GM21786 (cell line): Measurements from ENCODE around the gene CFAP299.
A peak's percentile ranks its signal among the peaks of the same experiment; 100 is the strongest.

Experiments
- ATAC-seq: cut with Tn5 transposase; IDR thresholded peaks from one replicate; pipeline ENCODE4 v1.9.1; 2021; ENCODE audit not compliant: unreplicated experiment

CFAP299 gene

DNA sequence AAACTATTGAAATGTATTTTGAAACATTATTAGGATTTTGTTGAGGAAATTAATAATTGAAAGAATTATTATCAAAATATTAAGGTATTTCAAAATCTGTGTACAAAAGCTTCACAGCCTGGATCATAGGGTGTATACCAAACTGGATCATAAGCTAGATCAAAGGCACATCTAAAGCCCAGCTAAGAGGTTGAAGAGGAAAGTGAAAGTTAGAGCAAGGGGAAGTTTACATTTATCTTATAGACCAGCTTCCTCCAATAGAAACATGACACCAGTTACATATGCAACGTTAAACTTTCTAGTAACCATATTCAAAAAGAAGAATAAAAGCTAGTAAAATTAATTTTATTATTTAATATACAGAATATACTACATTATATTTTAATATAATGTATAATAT is 467.8 kb downstream of the CFAP299 start:
- ATAC-seq, result peak; percentile 47

DNA sequence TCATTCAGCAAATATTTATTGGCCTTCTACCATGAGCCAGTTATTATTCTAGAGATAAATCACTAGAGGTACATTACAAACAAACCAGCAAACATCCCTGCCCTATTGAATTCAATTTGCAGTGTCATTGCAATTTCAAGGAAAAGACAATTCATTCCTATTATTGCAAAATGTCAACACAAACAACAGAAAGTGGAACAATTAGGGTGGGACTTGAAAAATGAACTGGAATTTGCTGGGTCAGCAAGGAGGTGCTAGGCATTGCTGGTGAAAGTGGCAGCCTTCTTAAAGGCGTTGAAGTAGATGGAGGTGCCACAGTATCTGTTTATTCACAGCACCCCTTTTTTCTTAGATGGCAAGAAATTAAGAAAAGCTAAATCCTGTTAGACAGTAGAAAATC is 470.9 kb downstream of the CFAP299 start:
- ATAC-seq, result no peak

DNA sequence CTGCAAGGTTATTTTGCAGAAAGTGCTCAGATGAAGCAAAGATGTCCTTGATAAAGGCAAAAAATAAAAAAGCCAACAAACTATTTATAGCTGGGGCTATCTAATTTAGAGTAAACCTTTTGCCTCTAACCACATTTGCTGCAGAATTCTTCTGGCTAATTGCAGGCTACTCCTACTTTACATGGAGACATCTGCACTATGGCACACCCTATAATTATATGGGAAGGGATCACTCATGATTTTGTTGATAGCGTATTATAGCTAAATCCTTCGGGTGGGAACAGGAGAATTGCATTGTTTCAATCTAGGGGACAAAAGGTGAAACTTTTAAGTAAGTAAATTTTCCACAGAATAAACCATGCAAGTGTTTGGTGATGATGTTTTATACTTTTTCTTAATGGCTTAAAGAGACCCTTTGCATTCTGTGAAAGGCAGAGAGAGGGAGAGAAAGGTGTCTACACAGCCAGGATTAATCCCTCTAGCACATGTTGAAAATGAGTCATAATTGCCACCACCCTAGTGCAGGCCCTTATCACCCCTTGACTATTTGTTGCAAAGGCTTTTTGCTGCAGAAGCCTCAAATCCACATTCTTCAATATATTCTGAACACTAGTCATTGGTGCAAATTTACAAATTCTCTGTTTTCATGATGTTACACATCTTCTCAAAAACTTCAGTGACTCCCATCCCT is 473.7 kb downstream of the CFAP299 start:
- ATAC-seq, result no peak

DNA sequence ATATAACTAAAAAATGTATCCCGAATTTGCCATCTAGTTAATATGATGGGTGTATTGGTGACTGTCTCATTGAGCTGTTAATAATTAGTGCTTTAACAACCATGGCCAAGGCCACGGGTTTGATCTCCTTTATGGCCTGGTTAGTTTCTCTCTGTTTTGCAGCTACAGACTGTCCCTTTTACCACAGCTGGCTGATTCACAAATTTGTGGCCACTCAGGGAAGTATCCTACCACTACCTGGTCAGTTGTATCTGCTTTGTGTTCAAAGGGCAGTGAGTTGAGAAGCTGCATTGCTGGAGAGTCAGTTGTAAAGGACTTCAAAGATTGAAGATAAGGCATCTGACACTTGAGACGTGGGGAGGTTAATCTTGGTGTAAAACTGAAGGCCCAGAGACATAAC is 475.9 kb downstream of the CFAP299 start:
- no peak for ATAC-seq

DNA sequence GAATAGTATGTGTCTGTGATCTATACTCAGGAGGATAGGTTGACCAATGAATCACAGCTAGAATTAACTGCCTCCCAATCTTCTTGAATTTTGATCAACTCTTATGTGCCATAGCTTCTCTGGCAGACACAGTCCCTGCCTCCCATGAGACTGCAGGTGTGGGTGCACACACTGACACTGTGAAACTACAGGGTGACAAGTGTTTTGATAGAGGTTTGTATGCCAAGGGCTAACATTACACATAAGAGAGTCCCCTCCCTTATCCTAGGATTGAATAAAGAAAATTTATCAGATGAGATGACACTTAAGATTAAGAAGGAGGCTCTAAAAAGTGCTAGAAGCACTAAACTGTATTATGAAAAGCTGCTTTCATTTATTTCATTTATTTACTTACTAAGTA is 476.6 kb downstream of the CFAP299 start:
- ATAC-seq, result no peak

DNA sequence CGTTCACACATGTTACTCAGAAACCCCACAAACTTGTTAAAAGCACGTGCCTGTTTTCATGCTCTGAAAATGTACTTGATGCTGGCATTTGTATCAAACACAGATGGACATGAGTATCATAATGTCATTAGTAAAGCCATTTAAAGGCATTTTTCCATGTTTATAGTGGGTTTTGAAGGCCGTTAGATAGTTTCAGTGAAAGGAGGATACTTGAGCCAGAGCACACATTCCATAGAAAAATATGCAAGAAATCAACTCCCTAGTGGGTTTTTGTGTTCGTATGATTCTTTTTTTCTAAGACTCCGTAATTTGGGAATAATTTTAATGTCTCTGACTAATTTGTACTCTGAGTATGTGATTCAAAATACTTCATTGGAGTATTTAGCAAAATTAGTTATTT is 478.7 kb downstream of the CFAP299 start:
- no peak for ATAC-seq

DNA sequence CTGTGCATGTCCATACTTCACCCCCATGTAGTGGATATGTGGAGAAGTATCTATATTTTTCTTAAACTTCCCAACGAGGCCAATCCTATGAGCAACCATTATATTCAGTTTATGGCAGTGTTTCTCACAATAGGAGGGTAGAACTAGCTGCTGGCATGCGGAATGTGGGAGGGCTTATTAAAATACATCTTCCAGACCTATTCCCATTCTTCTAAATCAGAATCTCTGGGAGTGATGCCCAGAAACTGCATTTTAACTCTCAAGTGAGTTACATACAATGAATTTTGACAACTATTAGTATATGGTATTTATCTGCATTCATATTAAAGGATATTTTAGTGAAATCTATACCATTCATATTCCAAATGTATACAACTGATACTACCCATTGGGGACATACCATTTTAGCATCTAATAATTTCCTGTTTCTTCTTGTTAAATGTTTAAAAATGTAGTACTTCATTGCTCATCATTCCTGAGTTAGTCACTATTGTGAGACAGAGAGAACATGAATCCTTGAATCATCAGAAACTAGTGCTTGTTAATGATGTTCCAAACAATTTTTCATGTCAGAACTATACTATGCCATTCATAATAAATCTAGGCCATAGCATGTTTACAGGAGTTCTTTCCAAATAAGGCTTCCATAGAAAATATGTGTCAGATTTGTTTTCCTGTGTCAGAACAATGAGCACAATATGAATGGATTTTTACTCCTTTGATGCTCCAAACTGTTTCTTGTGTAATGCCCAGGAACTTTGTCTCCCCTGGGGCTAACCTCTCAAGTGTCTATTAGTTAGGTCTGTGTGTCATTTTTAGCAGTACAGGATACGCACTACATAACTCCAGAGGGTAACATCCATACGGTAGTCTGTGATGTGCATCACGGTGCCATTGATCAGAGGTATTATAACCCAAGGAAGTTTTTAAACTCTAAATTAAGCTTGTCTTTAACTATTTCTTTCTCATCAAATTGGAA is 496.1 kb downstream of the CFAP299 start:
- ATAC-seq, result no peak

DNA sequence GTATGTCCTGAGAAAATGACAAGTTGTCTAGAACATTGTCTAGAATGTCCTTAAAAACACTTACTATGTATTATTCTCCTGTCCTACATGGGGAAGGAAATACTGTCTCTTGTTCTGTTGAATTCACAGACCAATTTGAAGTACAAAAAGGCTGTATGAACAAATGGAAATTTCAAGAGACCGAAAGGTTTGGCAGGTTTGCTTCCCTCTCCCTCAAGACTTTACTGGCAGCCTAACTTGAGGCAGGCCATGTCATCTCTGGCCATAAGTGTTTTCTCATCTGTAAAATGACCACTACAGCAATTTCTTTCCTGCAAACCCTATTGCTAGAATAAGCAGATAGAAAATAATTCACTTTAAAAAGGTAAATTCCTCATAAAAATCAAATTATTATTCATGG is 503.8 kb downstream of the CFAP299 start:
- no peak for ATAC-seq

DNA sequence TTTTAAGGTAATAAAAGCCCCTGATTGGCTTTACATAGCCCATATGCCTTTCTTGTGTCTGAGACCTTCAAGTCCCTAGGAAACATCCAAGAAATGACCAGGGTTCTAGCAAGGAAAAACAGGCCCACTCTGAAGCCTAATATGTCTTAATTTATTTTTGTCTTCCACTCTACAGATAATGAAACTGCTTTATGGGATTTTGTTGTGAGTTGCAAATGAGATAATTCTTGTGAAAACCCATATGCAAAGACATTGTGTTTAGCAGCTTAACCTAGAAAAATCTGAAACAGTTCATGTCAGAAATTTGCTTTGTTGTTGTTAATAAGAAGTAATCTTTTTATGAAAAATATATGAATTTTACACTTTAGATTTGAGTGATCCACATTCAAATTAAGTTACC is 504.3 kb downstream of the CFAP299 start:
- no peak for ATAC-seq

DNA sequence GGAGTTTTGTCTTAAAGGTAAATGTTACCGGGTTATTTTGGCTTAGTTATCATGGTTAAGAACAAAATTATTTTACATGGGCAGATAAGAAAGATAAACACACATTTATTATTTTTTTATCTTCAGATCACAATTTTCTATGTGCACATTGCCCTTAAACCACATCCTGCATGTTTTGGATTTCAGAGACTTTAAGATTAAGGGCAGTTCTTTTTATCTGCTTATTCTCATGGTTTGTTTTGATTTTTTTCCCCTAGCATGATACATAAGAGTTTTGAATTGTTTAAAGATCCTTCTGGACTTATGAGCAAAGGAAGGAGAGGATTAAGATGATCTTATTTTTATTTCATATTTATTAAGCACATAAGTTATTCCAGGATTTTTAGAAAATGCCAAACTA is 504.9 kb downstream of the CFAP299 start:
- no peak for ATAC-seq

DNA sequence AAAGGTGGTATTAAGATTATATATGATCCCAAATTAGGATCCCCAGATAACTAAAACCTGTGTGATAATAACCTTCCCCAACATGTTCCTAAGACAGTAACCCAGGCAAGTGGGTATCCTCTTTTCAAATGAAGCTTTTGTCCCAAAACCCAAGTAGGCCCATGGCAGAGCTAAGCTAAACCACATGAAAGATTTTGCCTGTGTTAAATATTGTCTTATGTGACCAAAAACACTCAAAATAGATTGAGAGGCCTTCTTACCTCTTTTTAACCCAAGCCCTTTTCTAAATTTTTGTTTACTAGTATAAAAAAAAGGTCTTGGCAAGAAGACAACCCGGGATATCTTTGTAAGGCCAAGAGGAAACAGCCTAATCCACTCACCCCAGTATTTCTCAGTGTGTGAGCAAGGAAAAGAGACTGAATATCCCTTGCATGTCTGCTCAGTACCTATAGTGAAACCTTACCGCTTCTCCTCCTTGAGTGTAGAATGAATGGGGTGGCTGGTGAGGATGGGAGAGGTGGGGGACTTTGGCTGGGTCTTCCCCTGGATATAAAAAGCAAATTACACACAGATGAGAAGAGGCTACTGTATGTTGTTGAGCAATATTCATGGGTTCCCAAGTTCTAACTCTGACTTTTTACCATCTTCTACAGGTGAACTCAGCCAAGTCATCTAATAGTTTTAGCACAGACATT is 506.2 kb downstream of the CFAP299 start:
- no peak for ATAC-seq

DNA sequence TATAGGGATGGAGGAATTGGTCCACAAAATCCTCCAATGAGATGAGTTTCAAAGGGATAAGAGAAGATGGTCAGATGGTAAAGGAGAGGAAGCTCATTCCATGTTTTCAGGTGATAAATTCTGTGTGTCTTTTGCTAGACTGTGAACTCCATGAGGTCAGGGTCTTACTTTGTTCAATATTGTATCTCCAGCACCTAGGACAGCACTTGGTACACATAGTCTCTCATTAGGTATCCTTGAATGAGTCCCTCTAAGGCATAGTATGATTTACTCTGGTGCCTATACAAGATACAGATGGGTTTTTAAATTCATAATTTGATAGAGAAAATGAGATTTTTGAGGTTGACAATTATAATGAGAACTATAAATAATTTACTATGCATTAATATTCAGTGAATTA is 510.7 kb downstream of the CFAP299 start:
- ATAC-seq, result no peak

DNA sequence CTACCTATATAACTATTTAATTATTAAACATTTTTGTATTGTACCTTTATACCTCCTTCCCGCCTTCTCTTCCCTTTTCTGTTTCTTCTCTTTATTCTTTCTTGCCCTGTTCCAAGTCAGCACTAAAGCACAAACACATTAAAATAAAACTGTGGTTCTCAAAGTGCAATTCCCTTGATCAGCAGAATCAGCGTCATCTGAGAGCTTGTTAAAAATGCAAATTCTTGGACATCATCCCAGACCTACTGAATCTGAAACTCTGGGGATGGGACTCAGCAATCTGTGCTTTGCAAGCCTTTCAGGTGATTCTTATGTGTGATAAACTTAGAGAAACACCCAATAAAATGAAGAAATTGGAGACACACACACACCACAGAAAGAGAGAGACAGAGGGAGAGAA is 516.5 kb downstream of the CFAP299 start:
- ATAC-seq, result no peak

DNA sequence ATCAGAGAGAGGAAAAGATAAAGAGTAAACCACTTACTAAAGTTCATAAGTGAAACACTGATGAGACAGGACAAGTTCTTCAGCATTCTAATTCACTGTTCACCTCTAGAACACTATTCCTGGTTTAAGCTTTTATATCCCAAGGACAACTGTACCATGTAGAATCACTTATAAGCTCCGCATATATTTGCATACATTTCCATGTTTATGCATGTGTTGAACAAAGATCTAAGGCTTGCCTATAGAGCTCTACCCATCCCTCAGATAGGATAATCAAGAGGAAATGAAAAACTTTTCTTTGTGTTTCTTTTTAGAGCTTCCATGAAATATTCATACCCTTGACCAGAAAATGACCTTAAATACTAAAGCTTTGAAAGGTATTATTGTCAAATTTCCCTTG is 538.0 kb downstream of the CFAP299 start:
- no peak for ATAC-seq

DNA sequence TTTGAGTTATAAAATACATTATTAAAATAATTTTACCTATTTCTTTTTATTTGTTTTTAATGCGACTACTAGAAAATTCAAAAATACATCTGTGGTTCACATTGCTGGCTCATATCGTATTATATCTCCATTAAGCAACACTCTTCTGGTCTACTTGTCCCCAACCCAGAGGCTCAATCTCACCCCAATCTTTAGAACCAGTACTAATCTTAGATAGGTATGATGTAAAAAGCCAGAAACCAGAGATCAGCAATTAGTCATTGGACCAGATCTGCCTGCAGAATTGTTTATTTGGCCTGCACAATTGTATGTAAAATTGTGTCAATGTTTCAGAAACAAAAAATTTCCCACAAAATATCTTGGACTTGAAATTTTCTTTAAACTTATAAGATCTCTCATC is 539.4 kb downstream of the CFAP299 start:
- no peak for ATAC-seq

DNA sequence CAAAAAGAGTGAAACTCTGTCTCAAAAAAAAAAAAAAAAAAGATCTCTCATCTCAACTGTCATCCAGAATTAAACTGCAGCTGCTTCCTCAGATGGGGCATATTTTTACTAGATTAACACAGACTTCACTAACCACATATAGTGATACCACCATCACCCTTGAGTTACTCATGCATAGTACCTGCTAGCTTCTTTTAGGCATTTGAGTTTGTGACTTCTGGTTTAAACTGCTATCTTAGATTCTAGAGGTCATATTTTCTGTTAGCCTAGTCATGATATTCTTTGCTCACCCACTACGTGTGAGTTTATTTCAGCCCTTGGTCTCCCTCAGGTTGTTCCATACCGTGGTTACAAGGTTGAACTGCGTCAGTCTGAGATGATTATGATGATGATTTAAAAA is 540.1 kb downstream of the CFAP299 start:
- peak; percentile 90 for ATAC-seq

DNA sequence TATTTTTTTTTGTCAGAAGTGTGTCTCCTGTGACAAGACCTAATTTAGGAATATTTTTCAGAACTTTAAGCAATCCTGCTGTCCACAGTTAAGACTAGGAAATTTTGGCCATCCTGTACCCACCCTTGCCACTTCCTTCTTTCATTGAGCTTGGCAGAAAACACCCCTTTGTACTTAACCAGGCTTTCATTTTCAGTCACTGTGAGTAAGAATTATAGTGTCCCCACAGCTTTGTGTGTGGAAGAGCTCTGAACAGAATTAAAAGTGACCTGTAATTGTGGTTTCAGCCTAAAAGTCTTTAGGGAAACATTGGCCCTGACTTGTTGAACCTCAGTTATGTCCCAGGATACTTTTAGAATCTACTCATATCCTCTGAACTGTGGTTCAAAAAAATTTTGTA is 541.3 kb downstream of the CFAP299 start:
- ATAC-seq, result peak; percentile 66

DNA sequence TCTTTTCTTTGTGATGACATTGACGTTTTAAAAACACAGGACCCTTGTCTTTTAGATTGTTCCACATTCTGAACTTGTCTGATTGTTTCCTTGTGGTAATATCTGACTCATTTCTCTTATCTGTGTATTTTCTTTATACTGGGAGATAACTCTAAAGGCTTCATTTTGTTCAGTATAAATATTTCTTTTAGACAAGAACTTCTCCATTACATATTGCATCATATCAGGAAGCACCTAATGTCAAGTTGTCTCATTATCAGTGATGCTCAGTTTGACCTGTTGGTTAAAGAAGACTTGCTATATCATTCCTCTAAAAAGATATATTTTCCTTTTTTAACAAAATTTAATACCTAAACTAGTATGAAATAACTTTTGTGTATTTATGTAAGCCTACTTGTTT is 542.7 kb downstream of the CFAP299 start:
- ATAC-seq, result no peak

DNA sequence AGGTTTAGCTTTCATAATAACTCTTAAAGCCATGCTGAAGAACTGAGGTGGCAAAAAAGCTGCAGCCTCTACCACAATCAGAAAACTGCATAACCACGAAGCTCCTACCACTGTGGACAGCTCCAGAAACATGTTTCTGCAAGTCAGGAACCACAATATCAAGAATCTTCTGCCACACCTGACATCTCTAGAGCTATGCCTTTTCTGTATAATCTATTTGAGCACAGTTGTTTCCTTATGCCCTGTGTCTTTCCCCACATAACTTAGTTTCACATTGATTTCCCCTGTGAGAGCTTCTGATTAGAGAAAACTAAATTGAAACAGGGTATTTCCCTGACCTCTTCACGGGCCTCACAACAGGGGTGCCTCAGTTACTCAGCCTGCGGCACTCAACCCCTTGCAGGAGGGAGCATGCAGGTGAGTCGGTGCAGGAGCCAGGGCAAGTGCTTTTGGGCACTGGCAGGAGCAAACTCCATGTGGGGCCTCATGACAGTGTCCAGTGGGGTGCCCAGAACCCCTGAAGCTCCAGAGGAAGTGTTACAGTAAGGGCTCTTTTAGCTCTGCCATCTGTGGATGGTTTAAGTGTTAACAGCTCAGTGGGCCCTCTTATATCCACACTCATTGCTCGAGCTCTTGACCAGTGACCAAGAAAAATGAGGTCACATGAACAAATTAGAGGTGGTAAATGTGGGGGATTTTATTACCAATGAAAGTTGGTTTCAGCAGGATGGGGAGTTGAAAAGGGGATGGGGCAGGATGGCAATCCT is 562.2 kb downstream of the CFAP299 start:
- ATAC-seq, result peak; percentile 75

DNA sequence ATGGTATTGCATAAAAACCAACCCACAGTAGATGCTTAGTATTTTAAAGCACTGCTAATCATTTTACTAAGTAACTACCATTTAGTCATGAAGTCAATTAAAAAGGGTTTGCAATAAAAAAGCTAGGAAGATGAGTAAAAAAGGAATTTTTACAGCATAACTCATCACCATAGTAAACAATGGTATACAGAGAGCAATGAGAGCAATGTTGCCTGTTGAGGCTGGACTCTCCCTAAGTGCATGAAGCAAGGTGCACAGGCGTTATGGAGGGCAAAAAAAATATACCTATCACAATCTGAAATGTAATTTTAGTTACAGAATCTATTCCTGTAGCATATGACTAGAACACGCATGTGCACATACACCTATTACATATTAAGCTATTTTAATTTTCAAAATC is 565.4 kb downstream of the CFAP299 start:
- ATAC-seq, result no peak

DNA sequence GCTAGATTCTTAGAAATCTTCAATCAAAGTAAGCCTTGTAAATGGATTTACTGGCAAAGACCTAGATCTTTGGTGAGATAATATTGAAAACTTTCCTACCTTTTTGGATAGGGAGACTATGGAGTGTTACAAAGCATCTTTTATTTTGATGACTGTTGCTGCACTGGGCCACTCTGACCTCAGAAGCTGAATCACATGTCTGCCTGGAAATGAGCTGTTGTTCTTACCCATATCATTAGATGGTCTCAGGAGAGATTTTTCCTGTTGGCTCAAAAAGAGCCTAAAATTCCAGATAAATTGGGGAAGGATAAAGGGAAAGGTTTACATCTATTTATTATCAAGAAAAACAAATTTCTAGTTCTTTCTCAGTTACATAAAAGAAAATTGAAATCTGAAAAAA is 567.5 kb downstream of the CFAP299 start:
- no peak for ATAC-seq
